Choroid plexus epithelial cell (primary cell): ENCODE results near the gene SCAI.

ENCODE experiments used
- DNase-seq: peaks from one replicate; pipeline ENCODE4 v3.0.0-alpha.2; 2010; ENCODE audit warnings: low read depth
- H3K4me3 ChIP-seq: 2 replicates; pipeline ENCODE4 v1.5.1; 2011; ENCODE audit warnings: low read depth, mild to moderate bottlenecking, control low read depth, low read length, moderate library complexity
- TF ChIP-seq, protein P1 (sequence below): conservative IDR thresholded peaks from 2 replicates; pipeline ENCODE4 v1.5.1; 2011; ENCODE audit warnings: low read depth, mild to moderate bottlenecking, control low read depth, inconsistent platforms, low read length, moderate library complexity

SCAI gene

DNA sequence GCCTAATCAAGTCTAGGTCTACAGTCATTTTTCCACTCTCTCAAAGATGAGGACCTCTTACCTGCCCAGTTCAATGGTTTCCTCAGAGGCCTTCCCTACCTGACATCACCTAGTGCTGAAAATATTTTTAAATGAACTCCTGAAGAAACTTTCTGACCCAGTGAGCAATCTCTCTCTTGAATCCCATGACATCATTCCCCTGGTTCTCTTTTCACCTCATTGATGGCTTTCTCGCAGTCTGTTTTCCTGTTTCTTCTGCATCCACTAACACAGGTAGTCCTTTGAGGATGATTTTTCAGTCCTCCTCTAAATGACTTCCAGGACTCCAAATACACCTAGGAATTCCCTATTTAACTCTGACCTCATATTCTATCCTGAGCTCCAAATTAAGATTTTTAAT, 40.3 kb downstream of the SCAI start:
- DNase-seq = no peak
- no peak overlapping the region for H3K4me3 ChIP-seq
- TF ChIP-seq, protein P1, sequence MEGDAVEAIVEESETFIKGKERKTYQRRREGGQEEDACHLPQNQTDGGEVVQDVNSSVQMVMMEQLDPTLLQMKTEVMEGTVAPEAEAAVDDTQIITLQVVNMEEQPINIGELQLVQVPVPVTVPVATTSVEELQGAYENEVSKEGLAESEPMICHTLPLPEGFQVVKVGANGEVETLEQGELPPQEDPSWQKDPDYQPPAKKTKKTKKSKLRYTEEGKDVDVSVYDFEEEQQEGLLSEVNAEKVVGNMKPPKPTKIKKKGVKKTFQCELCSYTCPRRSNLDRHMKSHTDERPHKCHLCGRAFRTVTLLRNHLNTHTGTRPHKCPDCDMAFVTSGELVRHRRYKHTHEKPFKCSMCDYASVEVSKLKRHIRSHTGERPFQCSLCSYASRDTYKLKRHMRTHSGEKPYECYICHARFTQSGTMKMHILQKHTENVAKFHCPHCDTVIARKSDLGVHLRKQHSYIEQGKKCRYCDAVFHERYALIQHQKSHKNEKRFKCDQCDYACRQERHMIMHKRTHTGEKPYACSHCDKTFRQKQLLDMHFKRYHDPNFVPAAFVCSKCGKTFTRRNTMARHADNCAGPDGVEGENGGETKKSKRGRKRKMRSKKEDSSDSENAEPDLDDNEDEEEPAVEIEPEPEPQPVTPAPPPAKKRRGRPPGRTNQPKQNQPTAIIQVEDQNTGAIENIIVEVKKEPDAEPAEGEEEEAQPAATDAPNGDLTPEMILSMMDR = no peak

GRCh38 chr9:125100822-125101221, 42.5 kb downstream of the SCAI start:
- H3K4me3 ChIP-seq = no peak overlapping the region
- DNase-seq = no peak
- TF ChIP-seq, protein P1 = no peak

DNA sequence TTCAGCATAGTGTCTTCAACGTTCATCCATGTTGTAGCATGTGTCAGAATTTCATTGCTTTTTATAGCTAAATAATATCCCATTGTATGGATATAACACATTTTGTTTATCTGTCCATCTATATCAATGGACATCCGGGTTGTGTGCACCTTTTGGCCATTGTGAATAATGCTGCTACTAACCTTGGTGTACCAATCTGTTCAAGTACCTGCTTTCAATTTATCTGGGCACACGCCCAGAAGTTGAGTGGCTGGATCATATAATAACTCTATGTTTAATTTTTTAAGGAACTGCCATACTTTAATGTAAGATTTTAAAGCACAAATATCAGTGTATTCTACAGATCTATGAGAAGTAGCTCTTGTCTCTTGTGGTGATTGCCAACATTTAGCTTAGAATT, 43.5 kb downstream of the SCAI start:
- no peak overlapping the region for H3K4me3 ChIP-seq
- TF ChIP-seq, protein P1 = no peak
- no peak for DNase-seq

GRCh38 chr9:125095821-125096443, 47.4 kb downstream of the SCAI start:
- TF ChIP-seq, protein P1 = no peak

GRCh38 chr9:125091121-125091520, 52.2 kb downstream of the SCAI start:
- no peak overlapping the region for H3K4me3 ChIP-seq
- DNase-seq = no peak
- TF ChIP-seq, protein P1 = no peak

More at GRCh38 chr9:125095821-125096443, 47.4 kb downstream of the SCAI start:
- no peak for DNase-seq
- H3K4me3 ChIP-seq = no peak overlapping the region

DNA sequence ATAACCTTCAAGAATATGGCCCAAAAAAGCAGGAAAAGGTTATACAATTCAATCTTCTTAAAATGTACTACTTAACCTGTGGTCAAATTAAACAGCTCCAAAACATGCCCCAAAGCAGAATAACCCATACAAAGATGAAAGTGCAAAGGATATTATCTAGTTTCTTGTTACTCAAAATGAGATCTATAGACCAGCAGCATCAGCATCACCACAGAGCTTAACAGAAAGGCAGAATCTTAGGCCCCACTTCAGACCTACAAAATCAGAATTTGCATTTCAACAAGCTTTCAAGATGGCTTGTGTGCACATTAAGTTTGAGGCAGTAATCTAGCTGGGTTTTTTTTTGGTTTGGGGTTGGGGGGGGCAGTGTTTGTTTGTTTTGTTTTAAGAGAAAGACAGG, 54.0 kb downstream of the SCAI start:
- DNase-seq = no peak
- TF ChIP-seq, protein P1 = no peak
- no peak overlapping the region for H3K4me3 ChIP-seq

- H3K4me3 ChIP-seq = no peak overlapping the region
- TF ChIP-seq, protein P1 = no peak
- DNase-seq = no peak
These were observed 54.6 kb downstream of the SCAI start for GRCh38 chr9:125088752-125089151.
